ENCODE measurements around the gene C5.

DNA sequence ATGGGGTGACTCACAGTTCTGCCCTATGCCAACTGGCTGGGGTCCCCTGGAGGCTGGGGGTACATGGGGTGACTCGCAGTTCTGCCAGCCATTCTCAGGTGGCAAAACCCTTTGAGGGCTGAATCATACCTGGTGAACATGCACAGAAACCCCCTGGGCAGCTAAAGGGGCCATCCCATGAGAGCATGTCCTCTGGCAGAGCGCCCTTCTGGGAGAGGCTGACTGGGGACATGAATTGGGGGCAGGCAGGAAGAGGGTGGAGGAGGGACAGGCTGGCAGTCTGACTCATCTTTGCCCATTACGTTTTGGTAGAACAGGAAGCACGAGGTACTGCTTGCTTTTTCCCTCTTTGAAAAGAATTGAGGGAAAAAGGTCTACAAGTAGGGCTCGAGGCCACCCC lies 140.2 kb downstream of the C5 start:
- TF ChIP-seq POLR2A (IDR thresholded peaks at IDR 0.05; ENCODE audit: low read depth), result no peak
- no peak for TF ChIP-seq CTCF (IDR thresholded peaks at IDR 0.05)
- no peak for TF ChIP-seq EP300 (IDR thresholded peaks at IDR 0.05)
